ENCODE measurements around the gene SLC44A3.

The SLC44A3 gene

GRCh38 chr1:94801919-94802546 lies 18.1 kb upstream of the SLC44A3 start:
- peak; percentile 94 for DNase-seq

GRCh38 chr1:94803106-94803505 lies 17.1 kb upstream of the SLC44A3 start:
- no peak for DNase-seq

GRCh38 chr1:94803517-94804441 lies 16.4 kb upstream of the SLC44A3 start:
- no peak for DNase-seq

DNA sequence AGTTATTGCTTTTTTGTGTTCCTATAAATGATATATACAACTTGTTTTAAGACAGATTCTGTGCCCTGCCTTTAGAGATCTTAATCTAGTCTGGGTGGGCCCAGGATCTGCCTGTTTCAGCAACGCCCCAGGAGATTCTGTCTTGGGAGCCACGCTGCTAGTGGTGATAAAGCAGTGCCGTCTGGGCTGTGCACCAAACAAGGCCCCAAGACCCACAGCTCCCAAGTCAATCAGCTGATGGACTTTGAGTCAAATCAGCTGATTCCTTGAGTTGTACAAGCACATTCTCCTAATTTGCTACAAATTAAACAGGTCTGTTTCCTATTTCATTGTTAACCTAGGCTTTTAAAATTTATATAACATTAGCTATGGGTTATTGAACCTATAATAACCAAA lies 15.7 kb upstream of the SLC44A3 start:
- no peak for DNase-seq

GRCh38 chr1:94805912-94806311 lies 14.2 kb upstream of the SLC44A3 start:
- peak; percentile 58 for DNase-seq

DNA sequence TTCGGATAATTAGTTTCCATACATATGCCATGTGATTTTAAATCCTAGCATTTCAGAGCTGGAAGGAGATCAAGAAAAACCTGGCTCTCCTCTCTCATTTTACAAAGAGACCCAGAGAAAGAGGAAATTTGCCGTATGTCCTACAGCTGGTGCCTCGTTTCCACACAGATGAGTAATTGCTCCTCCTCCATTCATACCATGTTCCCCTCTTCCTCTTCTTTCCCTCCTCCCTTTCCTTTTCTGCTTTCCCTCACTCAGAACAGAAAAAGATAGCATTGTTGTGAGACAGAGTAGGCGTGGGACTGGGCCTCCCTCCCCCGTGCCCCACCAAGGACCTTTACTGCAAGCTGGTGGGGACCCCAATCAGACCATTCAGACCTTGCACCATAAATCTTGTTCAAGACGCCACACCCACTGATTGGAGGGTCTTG lies 13.7 kb upstream of the SLC44A3 start:
- DNase-seq, result peak; percentile 65

DNA sequence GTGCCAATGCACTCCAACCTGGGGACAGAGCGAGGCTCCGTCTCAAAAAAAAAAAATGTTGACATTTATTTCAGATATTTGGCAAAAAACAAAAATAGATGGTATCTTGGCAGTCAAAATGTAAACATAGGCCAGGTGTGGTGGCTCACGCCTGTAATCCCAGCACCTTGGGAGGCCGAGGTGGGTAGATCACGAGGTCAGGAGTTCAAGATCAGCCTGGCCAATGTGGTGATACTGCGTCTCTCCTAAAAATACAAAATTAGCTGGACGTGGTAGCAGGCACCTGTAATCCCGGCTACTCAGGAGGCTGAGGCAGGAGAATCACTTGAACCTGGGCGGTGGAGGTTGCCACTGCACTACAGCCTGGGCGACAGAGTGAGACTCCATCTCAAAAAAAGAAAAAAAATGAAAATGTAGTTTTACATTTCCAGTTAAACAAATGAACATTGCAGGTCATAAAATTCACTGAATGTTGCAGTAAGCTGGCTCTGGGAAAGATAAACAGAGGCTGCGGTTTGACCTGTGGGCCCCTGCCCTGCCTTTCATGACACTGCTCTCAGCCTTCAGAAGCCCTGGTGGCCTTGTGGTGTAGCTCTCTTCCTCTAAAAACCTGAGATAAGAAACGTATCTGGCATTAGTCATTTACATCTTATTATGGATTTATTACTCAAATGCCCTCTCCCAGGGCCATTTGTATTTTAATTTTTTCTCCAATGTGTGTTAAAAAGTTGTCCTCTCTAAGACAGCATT lies 12.2 kb upstream of the SLC44A3 start:
- DNase-seq, result no peak

DNA sequence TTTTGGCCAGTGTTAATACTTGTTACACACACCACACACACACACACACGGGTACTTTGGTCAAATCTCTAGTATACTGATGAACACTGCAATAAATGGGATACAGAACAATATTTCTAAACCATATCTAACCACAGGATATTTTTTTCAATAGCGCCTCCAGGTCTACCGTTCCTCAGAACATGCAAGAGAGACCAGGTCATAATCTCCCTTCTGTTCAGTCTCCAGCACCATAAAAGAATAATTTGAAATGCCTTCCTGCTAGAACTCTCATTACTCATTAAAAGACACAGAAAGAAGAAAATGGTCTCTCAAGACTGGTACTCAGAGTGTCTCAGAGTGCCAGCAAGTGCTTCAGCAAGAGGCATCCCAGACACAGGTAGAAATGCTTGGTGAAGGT lies 11.5 kb upstream of the SLC44A3 start:
- DNase-seq, result no peak

- DNase-seq, result no peak
These were observed 7.2 kb upstream of the SLC44A3 start for GRCh38 chr1:94812985-94813384.

GRCh38 chr1:94816030-94816429 lies 4.1 kb upstream of the SLC44A3 start:
- DNase-seq, result no peak

DNA sequence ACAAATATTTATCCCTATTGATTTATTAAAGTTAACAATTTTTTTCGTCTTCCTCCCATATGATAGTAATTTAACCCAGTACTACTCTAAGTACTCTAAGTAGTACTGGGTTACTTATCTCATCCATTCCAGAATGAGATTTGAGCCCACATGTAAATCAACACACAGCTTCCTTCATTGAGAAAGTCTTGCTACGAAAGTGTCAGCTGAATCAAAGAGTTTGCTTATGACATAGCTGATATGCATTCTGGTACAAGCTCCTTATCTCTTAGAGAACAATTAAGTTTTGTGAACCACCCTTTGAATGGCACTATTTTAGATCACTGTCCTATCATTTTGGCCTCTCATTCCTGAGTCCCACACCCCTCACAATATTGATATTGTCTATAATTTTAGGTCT lies 2.4 kb upstream of the SLC44A3 start:
- no peak for DNase-seq

DNA sequence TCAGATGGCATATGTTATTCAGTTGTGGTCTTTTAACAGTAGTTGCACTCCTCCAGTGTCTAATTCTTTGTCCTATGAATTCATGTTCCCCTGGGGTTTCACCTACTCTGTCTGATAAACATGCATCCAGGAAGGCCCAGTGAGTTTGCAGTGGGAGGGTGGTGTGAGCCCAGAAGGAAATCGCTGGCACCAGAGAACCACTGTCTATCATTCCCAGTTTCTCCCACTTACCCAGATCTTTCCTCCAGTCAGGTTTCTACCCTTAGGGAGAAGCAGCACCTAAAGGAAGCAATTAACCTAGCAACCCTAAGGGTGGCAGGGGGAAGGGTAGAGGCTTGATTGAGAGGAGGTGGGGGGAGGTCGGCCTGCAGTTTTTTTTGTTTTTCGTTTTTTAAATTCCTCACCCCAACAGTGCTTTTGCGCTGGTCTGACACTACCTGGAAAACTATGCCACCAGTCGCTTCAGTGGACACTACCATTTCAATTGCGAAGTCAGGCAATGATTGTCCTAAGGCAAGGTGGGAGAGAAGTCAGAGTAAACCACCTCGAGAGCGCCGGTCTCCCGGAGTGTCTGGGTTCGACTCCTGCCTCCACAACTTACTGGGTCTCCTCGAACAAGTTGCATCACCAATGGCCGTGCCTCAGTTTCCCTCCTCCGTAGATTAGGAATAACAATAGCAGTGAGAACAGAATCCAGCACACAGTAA lies 766 bp upstream of the SLC44A3 start:
- DNase-seq, result no peak

DNA sequence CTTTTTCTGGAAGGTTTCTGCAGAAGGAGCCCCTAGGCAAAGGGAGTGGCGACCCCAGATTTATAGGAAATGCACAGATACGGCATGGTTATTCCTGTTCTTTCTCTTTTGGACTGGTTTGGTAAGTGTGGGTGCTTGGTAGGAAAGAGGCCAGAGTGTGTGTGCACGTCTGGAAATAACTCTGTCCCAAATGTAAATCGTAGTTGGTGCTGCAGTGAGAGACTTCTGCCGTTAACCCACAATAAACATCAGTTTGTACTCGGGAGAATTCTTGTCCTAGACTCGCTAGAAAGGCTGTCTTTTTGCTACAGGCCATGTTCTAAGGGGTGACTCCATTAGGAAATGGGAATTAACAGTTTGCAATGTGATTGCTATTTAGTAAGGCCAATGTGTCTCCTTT lies 779 bp downstream of the SLC44A3 start:
- no peak for DNase-seq

- DNase-seq, result no peak
These were observed 1.6 kb downstream of the SLC44A3 start for GRCh38 chr1:94821636-94822305.

DNA sequence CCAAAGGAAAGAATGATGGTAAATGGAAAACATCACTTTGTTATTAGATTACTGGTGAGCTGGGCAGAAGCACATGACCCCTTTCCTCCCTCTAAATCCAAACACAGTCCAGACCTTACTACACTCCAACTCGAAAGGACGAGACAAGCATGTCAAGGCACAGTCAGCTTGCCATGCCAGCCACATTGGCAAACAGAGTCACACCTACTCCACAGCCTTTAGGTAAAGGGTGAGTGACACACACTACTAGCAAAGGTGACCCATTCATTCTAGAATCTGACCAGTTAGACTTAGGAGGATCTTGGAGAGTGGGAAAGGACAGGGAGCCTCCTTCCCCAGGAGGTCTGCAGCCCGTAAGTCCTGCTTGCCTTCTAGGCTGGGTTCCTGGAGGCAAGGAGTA lies 3.0 kb downstream of the SLC44A3 start:
- no peak for DNase-seq

GRCh38 chr1:94825936-94826335 lies 5.8 kb downstream of the SLC44A3 start:
- no peak for DNase-seq

DNA sequence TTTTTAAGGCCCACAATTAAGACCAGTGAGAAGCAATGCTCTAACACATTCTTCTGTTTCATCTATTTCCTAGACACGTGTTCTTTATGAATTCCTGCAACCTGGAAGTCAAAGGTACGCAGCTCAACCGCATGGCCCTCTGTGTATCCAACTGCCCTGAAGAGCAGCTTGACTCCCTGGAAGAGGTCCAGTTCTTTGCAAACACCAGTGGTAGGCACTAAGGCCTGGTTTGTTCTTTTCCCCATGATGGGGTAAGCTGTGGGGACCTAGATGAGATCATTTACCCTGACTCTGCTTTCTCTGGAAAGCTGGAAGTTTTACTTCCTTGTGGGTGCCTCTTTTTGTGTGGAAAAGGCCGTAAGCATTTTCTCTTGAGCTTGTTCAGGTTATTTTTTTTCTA lies 7.3 kb downstream of the SLC44A3 start:
- no peak for DNase-seq

GRCh38 chr1:94828251-94828650 lies 8.1 kb downstream of the SLC44A3 start:
- no peak for DNase-seq

GRCh38 chr1:94831641-94832040 lies 11.5 kb downstream of the SLC44A3 start:
- DNase-seq, result peak; percentile 69

DNA sequence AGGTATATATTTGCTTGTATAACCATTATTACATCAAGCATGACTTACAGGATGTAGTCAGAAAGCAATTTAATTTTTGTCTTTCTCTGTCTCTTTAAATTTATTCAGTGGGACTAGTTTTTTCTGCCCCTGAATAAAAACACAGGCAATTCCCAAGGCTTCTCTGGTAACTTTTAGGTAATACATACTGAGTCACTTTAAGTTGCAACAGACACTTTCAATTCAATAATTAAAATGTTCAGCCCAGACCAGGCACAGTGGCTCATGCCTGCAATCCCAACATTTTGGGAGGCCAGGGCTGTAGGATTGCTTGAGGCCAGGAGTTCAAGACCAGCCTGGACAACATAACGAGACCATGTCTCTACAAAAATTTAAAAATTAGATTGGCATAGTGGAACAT lies 12.3 kb downstream of the SLC44A3 start:
- DNase-seq, result peak; percentile 29

DNA sequence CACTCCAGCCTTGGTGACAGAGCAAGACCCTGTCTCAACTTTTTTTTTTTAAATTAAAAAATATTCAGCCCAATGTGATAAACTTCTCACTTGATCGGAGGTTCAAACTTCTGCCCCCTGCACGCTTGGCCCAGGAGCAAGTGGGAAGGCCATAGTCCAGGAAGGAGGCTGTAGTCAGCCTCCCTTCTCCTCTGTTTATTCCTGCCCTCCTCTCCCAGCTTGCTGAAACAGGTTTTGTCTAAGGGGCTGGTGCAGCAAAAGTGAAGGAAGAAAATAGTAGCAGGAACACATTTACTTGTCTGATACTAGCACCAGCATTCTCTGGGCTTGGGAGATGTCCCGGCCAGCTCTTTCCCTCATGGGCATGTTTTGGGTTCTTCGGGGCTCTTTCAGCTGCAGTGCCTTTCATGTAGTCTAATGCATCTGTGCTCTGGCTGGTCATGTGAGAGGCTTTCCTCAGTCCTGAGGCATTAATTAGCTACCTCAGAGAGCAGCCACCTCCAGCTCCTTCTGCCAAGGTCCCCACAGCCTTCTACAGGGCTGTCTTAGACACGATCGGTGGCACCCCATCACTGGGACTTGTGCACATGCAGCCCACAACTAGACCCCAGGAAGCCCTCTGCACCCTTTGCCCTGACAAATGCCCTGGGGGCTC lies 12.9 kb downstream of the SLC44A3 start:
- DNase-seq, result no peak

GRCh38 chr1:94836891-94837290 lies 16.7 kb downstream of the SLC44A3 start:
- DNase-seq, result no peak

Data from inflammatory macrophage treated with lipopolysaccharide for 4 hours (primary cell).